HK-2 (cell line): ENCODE results near the gene KANSL3.
"Not testable (repeated sequence)": the region's sequence is repeated elsewhere in the genome, so short reads cannot be mapped to it uniquely, and the experiment has no call there.

Source experiments
- DNase-seq: peaks from one replicate; pipeline ENCODE4 v3.0.0-alpha.2; 2018; ENCODE audit not compliant: unreplicated experiment

Gene KANSL3

GRCh38 chr2:96655526-96655925, 17.4 kb upstream of the KANSL3 start:
- no peak for DNase-seq

- DNase-seq, result not testable (repeated sequence)
Observed at GRCh38 chr2:96654791-96655190, 16.7 kb upstream of the KANSL3 start.

GRCh38 chr2:96651793-96652192, 13.7 kb upstream of the KANSL3 start:
- no peak for DNase-seq

DNA sequence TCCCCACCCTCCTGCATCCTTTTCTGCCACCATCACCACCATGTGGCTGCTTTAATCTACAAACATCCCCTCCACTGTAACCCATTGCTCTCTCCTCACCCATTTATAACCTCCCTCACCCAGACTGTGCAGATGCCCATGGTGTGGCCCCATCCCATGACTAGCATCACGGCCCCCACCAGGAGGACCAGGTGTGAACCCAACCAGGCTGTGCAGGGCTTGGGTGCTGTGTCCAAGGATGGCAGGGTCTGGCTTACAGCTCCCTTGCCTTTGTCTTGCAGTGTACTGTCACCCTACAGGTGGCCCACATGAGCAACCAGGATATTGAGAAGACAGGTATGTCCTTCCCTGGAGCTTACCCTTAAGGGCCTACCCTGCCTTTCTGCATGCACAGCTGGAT, 11.2 kb upstream of the KANSL3 start:
- DNase-seq, result no peak

GRCh38 chr2:96648306-96648930, 10.3 kb upstream of the KANSL3 start:
- no peak for DNase-seq

GRCh38 chr2:96647681-96648080, 9.6 kb upstream of the KANSL3 start:
- no peak for DNase-seq

DNA sequence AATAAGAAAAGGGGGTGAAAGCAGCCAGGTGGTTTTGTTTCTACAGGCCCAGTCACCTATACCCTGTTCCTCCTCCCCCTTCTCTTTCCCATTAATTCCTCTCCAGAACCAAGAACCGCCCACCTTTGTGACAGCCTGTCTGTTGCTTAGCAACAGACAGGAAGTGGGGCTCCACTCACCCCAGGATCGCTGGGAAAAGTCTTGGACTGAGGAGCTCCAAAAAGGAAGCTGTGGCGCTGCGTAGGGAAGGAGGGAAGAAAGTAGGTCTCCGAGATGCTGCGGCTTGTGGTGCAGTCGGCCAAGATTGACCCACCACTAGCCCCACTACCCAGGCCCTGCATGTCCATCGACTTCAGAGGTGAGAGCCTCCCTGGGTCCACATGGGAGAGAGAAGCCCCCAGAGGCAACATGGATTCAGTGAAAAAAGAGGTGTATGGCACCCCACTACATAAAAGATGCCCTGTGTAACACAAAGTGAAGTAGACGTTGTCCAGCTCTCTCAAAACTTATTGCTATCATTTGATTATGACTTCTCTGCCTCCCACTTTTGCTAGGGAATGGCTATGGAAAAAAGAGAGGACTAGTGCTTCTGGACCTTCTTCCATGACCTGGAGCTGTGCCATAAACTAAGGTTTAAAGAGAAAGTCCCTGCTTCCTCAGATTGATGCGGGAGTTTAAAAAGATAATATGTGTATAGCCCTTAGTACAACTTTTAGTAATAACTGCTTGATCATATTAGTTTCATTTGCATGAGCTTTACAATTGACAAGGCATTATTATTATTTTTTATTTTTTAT, 4.7 kb upstream of the KANSL3 start, which contains the start of gene FER1L5:
Gene FER1L5, plus strand, starts transcription at position 201 of the 797 bp plus-strand sequence. Its CDS starts 73 bp downstream, at position 274.
- no peak for DNase-seq

DNA sequence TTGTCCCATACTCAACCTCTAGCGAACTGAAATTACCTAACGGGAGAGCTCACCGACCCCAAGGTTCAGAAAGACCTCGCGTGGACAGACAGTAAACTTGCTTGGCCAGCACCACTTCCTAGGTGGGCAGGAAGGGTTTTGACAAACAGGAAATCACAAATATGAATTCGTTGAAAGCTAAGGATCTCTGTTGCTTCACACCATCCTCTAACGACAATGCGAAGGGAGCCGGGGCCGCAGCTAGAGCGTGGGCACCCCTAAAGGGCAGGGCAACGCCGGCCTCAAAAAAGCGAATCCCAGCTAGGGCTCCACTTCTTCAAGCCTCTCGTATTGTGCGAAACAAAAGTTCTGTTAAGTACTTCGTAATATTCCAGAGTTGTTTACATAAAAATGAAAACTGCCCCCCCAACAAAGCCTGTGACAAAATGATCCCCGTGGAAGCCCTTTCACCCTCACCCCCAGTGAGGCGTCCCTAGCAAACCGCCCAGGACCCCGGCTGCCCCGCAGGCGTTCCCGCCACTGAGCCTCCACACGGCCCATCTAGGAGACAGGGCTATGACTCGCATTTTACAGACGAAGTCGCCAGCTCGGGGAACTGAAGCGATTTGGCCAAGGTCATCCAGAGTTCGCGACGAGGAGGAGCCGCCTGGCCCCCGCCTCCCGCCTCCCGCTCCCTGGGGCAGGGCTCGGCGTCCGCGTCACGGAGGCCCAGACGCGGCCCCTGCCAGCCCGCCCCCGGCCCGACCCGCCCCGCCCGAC, 548 bp downstream of the KANSL3 start:
- DNase-seq, result peak; percentile 90

- DNase-seq, result no peak
Observed at GRCh38 chr2:96636551-96637171, 1.5 kb downstream of the KANSL3 start.

DNA sequence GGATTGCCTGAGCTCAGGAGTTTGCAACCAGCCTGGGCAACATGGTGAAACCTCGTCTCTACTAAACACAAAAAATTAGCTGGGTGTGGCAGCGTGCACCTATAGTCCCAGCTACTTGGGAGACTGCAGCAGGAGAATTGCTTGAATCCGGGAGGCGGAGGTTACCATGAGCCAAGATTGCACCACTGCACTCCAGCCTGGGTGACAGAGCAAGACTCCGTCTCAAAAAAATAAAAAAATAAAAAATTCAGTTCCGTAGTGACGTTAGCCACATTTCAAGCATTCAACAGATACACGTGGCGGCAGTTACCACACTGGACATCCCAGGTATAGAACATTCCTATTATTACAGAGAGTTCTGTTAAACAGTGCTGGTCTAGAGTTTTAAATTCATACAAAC, 4.5 kb downstream of the KANSL3 start:
- DNase-seq, result no peak

DNA sequence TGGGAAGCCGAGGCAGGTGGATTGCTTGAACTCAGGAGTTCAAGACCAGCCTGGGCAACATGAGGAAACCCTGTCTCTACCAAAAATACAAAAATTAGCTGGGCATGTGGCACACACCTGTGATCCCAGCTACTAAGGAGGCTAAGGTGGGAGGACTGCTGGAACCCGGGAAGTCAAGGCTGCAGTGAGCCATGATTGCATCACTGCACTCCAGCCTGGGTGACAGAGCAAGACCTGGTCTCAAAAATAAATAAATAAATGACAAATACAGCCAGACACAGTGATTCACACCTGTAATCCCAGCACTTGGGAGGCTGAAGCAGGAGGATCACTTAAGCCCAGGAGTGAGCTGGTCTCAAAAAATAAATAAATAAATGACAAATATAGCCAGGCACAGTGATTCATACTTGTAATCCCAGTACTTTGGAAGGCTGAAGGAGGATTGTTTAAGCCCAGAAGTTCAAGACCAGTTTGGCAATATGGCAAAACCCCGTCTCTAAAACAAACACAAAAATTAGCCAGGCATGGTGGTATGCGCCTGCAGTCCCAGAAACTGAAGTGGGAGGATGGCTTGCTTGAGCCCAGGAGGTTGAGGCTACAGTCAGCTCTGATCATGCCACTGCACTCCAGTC, 6.2 kb downstream of the KANSL3 start:
- no peak for DNase-seq

GRCh38 chr2:96626553-96626942, 11.6 kb downstream of the KANSL3 start:
- no peak for DNase-seq

DNA sequence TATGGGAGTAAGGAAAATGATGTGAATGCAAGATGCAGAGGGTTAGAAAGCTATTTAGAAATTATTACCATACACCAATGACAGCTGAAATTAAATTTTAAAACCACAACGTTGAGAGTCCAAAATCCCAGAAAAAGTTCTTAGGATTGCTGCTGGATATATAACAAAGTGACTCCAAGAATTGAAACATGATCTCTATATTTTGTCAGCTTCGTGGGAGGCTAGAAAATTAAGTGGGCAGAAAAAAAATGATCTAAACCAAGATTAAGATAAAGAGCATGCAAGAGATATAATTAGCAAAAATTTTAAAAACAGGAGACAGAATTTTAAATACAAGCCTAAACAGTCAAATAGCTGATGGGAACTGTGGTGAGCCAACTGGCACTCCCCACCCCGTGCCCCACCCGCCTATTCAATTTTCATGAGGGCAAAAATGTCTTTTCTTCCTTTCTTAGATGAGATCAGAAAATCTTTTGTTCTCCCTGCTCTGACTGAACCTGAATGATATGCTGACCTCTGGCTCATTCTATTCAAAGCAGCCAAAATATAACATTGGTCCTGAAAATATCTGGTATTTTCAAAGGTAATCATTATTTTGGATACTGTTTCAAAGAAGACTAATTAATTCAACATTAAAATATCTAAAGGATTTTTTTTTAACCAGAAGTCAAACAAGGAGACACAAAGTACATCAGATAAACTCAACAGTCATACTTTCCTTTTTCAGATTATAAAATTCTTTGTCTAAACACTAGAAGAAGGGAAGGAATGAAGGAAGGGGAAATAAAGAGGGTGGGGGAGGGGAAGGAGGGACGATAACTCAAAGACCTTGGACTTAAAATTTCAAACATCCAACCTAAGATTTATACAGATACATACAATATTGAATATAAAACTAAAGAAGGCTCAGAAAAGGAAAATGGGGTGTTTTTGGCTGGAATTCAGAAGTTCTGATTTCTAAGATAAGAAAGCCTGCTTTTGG, 12.2 kb downstream of the KANSL3 start:
- no peak for DNase-seq

DNA sequence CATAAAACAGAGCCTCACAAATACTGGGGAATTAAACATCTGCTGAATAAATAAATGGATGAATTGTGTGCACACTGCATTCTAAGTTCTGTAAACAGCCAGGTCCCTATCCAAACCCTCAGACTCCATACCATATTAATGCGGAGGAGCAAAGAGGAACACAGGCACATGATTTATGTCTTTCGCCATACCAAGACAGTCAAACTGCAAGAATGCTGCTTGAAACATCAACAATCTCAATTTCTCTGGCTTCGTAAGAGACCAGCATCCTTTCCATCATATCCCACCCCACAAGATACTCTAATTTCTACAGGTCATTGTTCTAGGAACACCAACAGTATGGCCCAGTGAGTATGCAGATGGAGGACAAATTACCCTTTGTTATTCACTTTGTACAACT, 15.0 kb downstream of the KANSL3 start:
- DNase-seq, result no peak

DNA sequence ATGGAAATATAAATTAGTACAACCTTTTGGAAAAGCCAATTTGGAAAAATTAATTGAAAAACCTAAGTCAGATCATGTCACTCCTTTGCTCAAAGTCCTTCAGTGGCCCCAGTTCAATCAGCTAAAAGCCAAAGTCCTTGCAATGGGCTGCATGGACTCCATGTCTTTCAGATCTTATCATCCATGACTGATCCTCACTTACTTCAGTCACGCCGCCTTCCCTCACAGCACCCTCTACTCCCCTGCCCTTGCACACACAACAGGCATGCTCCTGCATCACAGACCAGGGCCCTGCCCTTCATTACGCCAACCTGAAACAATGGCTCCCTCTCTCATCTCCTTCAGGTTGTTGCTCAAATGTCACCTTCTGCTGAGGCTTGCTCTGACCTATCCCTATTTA, 15.6 kb downstream of the KANSL3 start:
- no peak for DNase-seq

DNA sequence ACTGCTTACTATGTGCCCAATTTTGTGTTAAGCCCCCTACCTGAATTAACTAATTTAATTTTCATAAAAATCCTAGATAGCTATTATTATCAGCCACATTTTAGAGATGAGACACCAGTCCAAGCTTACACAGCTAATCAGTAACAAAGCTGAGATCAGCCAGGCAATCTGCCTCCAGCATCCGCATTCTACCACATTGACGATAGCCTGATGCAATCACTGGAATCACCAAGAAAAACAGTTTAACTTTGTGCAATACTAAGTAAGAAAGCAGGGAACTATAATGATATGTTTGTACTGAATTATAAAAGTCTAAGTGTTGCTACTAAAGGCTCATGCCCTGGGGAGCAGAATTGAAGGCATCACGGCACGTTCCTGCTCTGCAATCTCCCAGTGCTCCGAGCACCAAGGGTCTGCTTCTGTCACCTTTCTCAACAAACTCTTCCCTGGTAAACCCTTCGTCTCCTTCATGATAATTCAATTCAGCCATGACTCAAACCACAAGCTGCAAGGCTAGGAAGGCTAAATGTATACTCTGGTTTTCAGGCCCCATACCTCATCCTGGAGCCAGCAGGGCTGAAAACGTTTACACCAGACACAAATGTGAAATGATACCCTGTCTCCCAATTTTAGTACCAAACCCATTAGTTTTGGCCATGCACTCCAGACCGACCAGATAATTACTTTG, 19.4 kb downstream of the KANSL3 start:
- DNase-seq, result no peak

GRCh38 chr2:96617012-96617411, 21.1 kb downstream of the KANSL3 start:
- no peak for DNase-seq

- no peak for DNase-seq
Observed at GRCh38 chr2:96616535-96616934, 21.6 kb downstream of the KANSL3 start.

- no peak for DNase-seq
Observed at GRCh38 chr2:96616128-96616527, 22.0 kb downstream of the KANSL3 start.
